Esophagus squamous epithelium (tissue), 4 donors: ENCODE results near the gene POLH.

ENCODE experiments used
- CTCF ChIP-seq, 6 experiments: fragments of 450-650 bp in 4 of 6; fragments of 200-600 bp in 2 of 6; sonication (generic) in 2 of 6; IDR thresholded peaks; one replicate each; pipeline ENCODE4 v1.5.1; 2016 to 2019; ENCODE audit warnings: antibody characterized with exemption in 6 of 6, mild to moderate bottlenecking in 4 of 6, moderate library complexity in 4 of 6
- POLR2A ChIP-seq, 4 donors: fragments of 450-650 bp; IDR thresholded peaks; one replicate each; pipeline ENCODE4 v1.6.1; 2017; ENCODE audit warnings: antibody characterized with exemption in 4 of 4, mild to moderate bottlenecking in 4 of 4, moderate library complexity in 3 of 4

GRCh38 chr6:43575772-43576551 lies at the start of gene POLH, which contains the start of gene XPO5:
- peak in 3 of 4 donors; percentile 90 to 97 (median 94) for TF ChIP-seq POLR2A (IDR thresholded peaks at IDR 0.05)
- TF ChIP-seq CTCF (IDR thresholded peaks at IDR 0.05), result peak in 3 of 6 experiments; percentile 8 to 41 (median 13)
